Fibroblast of lung (primary cell): Measurements from ENCODE around the gene MYO9A.

ENCODE experiments used
- CTCF ChIP-seq, 2 donors: IDR thresholded peaks in 1 of 2; conservative IDR thresholded peaks in 1 of 2; 1 replicate in 1 of 2; 2 replicates in 1 of 2; pipeline ENCODE4 v1.5.1; 2011 to 2012; ENCODE audit warnings: low read length in 2 of 2, control low read depth in 1 of 2, inconsistent platforms in 1 of 2, low read depth in 1 of 2, mild to moderate bottlenecking in 1 of 2
- EZH2 ChIP-seq: IDR thresholded peaks from 2 replicates; pipeline ENCODE4 v1.5.1; 2012; ENCODE audit warnings: low read length, control low read depth, mild to moderate bottlenecking; ENCODE audit errors: missing control alignments

GRCh38 chr15:71789616-71790015, 328.3 kb downstream of the MYO9A start:
- no peak for TF ChIP-seq CTCF (conservative IDR thresholded peaks at IDR 0.05 in 1 of 2, IDR thresholded peaks at IDR 0.05 in 1 of 2; ENCODE audit: low read depth in 1 of 2, low read length in 2 of 2)
- TF ChIP-seq EZH2: no peak
